HG02840 (cell line): Measurements from ENCODE around the gene MCTP2.
A peak's percentile ranks its signal among the peaks of the same experiment; 100 is the strongest.
"Not testable (repeated sequence)": the region's sequence is repeated elsewhere in the genome, so short reads cannot be mapped to it uniquely, and the experiment has no call there.

Source experiments
- ATAC-seq: cut with Tn5 transposase; IDR thresholded peaks from one replicate; pipeline ENCODE4 v1.9.1; 2021; ENCODE audit warnings: mild to moderate bottlenecking, moderate library complexity, moderate number of reproducible peaks; ENCODE audit not compliant: unreplicated experiment, low FRiP score

MCTP2 gene

DNA sequence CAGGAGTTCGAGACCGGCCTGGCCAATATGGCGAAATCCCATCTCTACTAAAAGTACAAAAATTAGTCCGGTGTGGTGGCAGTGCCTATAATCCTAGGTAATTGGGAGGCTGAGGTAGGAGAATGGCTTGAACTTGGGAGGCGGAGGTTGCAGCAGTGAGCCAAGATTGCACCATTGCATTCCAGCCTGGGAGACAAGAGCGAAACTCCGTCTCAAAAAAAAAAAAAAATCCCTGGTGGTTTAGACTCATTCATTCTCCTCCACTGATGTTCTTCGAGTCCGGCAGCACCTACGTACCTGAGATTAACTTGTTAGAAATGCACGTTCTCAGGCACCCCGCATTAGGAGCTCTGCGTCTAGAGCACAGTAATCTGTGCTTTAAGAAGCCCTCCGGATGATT is 3.7 kb downstream of the MCTP2 start:
- ATAC-seq = no peak

DNA sequence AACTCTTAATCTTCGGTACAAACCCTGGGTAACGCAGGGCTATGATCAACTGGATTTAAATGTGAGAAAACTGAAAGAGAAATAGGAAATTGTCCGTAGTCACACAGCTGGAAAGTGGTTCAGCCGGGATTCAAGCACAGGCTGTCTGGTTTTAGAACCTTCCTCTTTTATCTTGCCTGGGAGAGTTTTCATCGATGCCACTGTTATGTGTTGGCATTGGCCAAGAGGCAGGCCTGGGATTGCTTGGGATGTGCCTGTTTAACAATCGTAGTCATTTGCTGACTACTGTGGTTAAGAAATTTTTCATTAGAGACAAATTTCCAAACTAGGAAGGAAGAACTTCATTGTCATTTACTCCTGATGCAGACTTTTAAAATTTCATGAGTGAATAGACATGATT is 4.3 kb downstream of the MCTP2 start:
- no peak for ATAC-seq

DNA sequence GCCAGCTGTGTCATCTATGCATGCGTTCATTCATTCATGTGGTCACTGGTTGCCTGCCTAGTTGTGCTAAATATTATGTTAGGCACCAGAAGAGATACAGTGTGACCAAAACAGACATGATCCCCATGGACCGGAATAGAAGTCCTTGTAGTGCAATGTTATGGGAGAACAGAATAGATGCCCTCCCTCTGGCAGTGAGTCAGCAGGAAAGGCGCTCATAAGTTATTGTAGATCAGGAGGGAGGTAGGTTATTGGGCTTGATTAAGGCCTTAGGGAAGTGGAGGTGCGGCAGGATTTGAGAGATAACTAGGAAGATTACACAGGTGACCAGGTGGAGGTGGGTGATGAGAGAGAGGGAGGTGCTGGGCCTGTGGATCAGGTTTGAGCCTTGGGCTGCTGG is 5.2 kb downstream of the MCTP2 start:
- no peak for ATAC-seq

DNA sequence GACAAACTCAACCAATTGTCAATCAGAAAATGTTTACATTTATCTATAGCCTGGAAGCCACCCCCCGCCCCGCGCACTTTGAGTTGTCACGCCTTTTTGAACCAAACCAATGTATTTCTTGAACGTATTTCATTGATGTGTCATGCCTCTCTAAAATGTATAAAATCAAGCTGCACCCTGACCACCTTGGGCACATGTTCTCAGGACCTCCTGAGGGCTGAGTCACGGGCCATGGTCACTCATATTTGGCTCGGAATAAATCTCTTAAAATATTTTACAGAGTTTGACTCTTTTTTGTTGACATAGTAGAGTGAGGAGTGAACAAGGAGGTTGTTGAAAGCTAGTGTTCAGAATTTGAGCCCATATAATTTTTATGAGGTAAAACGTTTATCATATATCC is 6.5 kb downstream of the MCTP2 start:
- no peak for ATAC-seq

DNA sequence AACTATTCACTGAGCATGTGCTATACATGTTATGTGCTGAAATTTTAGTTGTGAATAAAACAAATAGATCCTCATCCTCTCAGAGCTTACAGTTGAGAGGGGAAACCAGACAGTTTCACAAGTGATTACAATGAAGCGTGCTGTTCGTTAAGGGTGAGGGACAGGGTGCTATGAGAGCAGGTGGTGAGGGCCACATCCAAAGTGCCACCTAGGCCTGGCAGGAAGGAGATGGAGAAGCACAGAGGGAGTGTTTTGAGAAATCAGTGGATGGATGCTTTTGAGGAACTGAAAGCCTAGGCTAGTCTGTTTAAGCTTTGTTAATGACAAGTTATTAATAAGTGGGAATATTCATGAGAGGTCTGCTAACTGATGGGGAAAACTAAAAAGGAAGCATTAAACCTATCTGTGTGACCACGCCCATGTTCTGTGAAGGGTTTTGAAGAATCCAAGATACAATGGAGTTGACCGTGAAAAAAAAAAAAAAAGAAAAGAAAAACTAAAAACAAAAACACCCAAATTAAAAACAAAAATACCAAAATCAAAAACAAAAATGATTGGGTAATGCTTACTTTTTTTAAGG is 7.3 kb downstream of the MCTP2 start:
- no peak for ATAC-seq

DNA sequence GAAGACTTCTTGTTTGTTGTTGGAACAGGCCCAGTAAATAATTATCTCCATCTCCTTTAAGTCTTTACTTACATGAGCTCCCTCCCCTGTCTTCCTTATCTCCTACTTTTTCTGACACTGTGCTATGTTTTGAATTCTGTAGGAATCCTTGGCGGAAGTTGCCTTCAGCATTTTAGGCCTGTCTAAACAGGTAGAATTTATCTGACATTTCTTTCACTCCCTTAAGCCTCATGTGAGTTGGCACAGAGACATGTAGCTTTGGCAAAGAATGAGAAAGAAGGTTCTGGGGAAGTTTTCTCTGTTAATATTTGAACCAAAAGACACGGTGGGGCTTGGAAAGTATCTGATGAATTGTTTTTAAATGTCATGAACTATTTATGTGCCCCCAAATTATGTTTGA is 8.1 kb downstream of the MCTP2 start:
- ATAC-seq = no peak

DNA sequence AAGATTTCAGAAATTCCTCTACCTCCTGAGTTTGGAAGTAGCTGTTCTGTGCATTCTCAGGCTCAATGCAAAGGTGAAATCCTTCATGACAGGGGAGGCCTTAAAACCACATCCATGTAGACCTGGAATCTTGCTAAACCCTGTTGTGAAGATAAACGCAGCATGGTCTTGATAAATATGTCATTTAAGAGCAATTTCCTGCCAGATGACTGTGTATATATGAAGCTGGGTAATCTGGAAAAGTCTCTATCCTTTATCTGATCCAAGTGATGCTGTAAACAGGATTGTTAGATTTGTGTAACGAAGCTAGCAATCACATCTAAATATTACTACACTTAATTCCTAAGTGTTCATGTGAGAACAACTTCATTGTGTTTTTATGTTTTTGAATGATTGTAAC is 9.1 kb downstream of the MCTP2 start:
- ATAC-seq = no peak

DNA sequence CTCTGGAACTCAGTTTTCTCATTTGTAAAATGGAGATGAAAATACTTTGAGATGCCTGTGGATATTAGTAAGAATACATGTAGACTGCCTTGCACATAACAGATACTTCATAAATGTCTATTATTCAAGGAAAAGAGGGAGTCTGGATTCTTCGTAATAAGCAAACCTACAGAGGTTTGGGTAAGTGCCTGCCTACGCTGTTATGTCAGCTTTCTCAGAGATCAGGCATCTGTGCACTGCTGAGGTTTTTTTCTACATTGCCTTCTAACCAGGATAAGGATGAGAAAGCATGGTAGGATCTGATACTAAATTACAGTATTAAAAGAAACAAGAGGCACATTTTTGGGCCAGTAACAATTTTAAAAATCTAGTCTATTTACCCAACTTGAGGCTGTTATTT is 10.9 kb downstream of the MCTP2 start:
- ATAC-seq = no peak

DNA sequence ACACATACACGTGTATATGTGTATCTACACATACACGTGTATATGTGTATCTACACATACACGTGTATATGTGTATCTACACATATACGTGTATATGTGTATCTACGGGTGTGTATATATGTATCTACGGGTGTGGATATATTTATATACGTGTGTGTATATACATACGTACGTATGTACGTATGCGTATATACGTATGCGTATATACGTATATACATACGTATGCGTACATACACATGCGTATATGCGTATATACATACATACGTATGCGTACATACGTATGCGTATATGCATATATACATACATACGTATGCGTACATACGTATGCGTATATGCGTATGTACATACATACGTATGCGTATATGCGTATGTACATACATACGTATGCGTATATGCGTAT is 11.6 kb downstream of the MCTP2 start:
- not testable (repeated sequence) for ATAC-seq

DNA sequence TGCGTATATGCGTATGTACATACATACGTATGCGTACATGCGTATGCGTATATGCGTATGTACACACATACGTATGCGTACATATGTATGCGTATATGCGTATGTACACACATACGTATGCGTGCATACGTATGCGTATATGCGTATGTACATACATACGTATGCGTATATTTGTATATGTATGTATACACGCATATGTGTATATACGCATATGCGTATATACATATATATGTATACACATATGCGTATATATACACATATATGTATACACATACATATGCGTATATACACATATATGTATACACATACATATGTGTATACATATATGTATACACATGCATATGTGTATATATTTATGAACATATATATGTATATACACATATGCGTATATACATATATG is 12.1 kb downstream of the MCTP2 start:
- no peak for ATAC-seq

DNA sequence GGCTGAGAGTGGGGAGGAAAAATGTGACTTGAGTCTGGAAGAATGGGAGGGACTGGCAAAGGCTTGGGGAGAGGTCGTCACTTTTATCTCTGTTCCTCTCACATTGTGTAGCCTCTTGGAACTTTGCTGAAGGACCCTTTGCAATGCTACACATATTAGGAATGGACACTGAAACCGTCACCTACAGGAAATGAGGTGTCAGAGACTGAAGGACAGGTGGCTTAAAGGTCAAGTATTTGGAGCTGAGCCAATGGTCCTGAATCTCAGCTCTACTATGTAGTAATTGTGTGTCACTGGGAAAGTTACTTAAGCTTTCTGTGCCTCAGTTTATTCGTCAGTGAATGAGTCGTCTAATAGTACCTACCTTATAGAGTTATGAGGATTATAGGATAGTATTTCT is 14.7 kb downstream of the MCTP2 start:
- ATAC-seq = no peak

DNA sequence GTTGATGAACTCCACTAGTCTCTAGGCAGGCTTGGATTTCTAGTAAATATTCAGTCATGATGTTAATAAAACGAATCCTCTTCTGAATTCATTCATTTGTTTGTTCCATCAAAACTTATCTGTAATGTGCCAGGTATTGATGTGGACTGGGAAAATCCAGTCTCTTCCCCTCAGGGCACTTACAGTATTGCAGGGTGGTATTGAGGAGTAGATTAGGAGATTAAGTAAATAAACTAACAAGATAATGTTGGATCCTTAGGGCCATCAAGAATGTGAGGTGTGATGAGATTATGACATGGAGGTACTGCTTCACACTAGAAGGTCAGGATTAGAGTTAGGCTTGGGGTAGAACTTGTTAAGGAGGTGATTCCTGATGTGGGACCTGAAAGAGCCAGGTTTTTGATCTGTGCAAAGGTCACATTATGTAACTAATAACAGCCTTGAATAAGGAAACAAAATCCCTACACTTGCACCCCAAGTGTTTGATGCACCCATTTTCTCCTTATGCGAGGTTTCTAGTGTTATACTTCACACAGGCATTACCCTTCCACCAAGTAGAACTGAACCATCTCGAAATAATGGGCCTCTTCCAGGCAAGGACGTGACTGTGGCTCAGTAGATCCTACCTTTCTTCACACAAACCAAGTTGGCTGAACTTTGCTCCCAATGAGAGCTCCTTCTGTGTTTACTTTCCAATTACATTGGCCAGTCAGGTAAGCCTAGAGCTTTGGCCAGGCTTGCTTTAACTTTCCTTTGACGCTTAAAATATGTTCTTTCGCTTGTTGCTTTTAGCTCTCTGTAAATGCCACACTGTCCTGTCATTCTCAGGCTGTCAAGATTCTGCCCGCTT is 16.7 kb downstream of the MCTP2 start:
- no peak for ATAC-seq

DNA sequence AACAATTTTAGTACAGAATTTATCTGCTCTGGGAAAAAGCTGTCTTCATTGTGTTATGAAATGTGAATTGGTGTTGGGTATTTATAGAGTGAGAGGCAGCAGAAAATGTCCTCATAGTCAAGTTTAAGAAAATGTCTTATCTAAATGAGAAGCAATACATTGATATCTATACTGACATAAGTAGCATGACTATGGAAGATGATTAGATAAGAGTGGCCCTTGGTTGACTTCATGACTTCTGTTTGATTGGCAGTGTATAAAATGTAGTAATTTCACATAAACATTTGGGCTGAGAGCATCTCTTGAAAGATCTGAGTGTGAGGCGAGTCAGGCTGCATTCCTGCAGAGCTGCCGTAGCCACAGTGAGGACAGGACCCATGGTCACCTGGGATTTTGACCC is 19.4 kb downstream of the MCTP2 start:
- no peak for ATAC-seq

DNA sequence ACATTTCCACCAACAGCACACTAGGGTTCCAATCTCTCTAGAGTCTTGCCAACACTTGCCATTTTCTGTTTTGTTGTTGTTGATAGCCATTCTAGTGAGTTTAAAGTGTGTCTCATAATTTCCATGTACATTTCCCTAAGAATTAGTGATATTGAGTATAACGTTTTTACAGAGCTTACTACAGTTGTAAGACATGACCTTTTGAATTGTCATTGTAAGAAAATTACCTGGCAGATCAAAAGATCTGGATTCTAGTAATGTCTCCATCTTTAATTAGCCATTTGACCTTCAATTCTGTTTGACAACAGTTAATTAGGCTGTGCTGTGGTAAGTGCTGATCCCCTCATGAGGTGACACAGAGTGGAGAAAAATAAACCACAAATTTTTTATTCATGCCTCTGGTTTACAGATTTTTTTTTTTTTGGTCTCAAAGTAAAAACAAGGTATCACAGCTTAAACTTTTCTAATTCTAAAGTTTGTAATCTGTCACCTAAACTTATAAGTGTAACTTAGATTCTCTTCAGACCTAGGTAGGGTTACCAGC is 20.9 kb downstream of the MCTP2 start:
- ATAC-seq = no peak

DNA sequence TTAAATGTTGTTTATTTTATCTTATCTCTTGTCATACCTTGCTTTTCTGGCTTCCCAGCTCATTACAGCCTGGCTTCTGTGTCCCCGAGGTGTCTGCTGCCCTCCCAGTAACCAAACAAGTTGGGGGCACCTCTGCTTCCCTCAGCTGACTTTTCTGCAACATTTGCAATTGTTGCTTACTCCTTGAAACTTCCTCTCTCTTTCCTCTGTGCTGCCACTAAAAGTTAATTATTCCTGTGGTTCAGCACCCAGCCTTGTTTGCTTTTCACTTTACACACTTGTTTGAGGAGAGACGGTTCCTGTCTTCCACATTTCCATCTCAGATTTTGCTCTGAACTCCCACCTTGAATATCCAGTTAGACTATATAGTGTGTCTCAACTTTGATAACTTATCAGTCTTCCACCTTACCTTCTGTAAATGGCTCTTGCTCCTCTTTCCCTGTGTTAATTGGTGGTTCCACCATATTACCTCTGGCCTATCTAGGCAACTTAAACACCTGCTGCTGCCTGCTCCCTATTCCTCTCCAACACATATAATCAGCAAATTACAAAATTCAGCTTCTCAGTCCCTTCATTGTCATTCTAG is 21.6 kb downstream of the MCTP2 start:
- ATAC-seq = no peak

DNA sequence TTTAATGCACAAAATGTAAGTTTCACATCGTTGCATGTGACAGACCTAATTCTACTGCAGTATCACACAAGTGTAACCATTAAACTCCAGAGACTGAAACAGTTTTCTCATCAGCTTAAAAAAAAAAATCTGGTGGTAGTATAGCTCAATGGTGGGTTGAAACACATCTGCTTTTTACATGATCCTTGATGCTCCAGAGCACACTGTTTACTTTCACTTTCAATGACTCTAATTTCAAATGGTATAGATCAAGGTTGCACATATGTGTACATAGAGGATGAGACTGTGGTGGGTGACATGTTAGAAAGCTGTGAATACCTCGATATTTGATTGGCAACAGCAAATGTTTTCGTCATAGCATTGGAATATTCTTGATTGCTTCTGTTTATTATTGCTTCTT is 22.4 kb downstream of the MCTP2 start:
- ATAC-seq = peak; percentile 42

DNA sequence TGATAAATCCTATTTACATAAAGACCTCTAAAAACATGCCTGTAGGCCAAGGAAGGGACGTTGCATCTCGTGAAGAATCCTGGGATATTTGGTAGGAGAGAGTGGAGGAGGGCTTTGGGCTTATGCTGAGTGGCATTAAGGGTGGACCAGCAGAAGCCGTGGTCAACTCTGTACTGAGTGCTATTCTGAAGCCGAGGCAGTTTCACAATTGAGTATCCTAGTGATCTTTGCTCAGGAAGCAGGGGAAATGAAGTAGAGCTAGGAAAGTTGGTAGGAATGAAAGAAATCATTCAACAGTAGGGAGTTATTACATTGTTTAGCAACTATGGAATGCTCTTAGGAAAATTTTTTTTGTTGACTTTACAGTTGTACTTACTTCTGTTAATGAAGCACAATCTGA is 24.2 kb downstream of the MCTP2 start:
- no peak for ATAC-seq

DNA sequence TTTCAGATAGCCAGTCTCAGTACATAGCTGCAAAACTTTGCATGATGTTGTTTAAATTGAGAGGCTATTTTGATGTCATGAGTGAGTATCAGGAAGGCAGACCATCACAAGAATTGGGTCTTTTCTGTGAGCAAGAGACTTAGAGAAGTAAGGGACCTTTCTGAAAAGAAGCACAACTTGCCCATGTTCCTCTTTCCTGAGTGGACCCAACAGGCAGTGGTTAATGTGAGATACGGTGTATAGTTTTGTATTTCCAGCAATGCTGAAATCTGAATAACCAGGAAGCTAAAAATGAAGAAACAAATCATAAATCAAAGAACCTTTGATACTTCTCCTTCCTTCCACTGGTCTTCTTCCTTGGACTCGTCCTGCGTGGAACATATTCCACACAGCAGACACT is 25.1 kb downstream of the MCTP2 start:
- ATAC-seq = no peak

DNA sequence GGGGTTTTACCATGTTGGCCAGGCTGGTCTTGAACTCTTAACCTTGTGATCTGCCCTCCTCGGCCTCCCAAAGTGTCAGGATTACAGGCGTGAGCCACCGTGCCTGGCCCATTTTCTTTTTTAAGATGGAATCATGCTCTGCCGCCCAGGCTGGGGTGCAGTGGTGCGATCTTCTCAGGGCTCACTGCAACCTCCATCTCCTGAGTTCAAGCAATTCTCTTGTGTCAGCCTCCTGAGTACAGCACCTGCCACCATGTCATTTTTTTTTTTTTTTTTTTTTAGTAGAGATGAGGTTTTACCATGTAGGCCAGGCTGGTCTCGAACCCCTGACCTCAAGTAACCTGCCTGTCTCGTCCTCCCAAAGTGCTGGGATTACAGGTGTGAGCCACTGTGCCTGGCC is 26.4 kb downstream of the MCTP2 start:
- ATAC-seq = peak; percentile 3

DNA sequence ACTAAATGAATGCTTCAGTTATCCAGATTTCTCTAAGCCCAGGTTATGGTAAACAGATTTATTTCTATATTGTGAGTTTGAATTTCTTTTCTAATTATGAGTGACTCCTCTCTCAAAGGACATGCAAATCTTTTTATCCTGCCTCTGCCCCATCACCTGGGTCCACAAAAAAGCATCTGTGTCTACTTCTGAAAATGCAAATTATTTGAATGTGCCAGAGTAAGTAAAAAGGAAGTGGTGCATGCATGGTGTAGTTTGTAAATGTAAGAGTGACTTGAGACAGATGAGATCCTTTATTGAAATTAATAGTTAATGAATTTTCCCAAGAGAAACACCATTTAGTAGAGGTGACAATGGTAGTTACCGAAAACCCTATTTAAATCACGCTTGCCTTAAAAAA is 26.9 kb downstream of the MCTP2 start:
- ATAC-seq = peak; percentile 63

DNA sequence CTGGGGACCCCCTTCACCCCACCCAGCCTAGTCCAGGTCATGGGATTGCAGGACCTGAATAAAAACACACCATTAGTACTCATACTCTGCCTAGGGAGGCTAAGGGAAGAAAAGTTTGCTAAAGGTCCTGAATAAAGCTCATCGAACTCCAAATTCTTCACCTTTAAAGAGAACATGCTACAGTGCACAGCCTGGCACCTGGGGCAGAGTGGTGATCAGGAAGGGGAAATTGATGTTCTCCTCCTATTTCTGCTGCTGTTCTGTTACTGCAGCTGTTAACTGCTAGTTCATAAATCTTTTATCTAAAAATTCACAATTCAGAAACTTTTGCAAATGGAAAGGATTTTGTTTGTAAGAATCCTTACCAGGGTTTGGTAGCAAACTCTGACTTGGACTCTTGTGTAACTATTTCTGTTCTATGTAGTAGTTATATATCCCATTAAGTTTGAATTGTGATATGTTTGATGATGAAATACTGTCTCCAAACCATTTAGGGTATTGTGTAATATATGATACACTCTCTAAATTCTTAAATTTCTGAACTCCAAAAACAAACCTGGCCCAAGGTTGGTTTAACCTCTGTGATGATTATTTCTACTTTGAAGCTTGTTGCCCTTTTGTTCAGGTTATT is 27.9 kb downstream of the MCTP2 start:
- no peak for ATAC-seq
